GM12878 (cell line): ENCODE data around the gene RARG. TPM values are rescaled to one million over a fixed set of nuclear protein-coding genes. Genes with fewer than 3 reads are reported as not detected.

Experiments used
- ATAC-seq: fragments of 200-7000 bp; cut with Tn5 transposase; 3 replicates; pipeline ENCODE4 v1.9.1; 2020; ENCODE audit warnings: mild to moderate bottlenecking, moderate library complexity
- BruUV-seq: library from RNA; stranded (reverse); fragments of 400-500 nt; replicated peaks from 2 replicates; lab custom pipeline; 2021; lab: Mats Ljungman, UMichigan
- CTCF ChIA-PET: fragments of 300-600 bp; sonication (Branson Sonifier 250); formaldehyde crosslinking; extraction: SDS; loops from one replicate; lab custom pipeline; 2021; ENCODE audit warnings: inconsistent platforms; lab: Yijun Ruan, JAX
- POLR2A ChIA-PET: fragments of 350-600 bp; formaldehyde crosslinking; extraction: SDS; loops from one replicate; lab custom pipeline; 2021; ENCODE audit warnings: inconsistent platforms; lab: Charles Lee
- RAD21 ChIA-PET: fragments of 300-600 bp; sonication (Branson Sonifier 250); formaldehyde crosslinking; loops from one replicate; lab custom pipeline; 2023; ENCODE audit warnings: antibody characterized with exemption; ENCODE audit not compliant: unreplicated experiment; lab: Charles Lee
- SMC1A ChIA-PET: fragments of 300-600 bp; sonication (Branson Sonifier 250); formaldehyde crosslinking; loops from one replicate; lab custom pipeline; 2023; ENCODE audit not compliant: unreplicated experiment, uncharacterized antibody; lab: Charles Lee
- DNase-seq: peaks from one replicate; pipeline ENCODE4 v3.0.0-alpha.2; 2011; ENCODE audit warnings: low read depth, low spot score
- FAIRE-seq: peaks from 3 replicates; lab custom pipeline; 2011; peaks lifted over from hg19 to GRCh38; lab: Jason Lieb, UNC
- H2AFZ ChIP-seq: 2 replicates; pipeline ENCODE4 v1.6.0; 2011; ENCODE audit warnings: low read depth, low read length, control low read depth; ENCODE audit not compliant: control insufficient read depth
- H3K27ac ChIP-seq: 2 replicates; pipeline ENCODE4 v1.5.1; 2011; ENCODE audit warnings: control low read depth; ENCODE audit not compliant: control insufficient read depth, insufficient read depth
- H3K27me3 ChIP-seq, 2 experiments: replicated peaks in 1 of 2; 2 replicates each; pipeline versions ENCODE4 v1.6.0 to v1.6.1; 2011; ENCODE audit warnings: low read length in 1 of 2; ENCODE audit not compliant: control insufficient read depth in 2 of 2, insufficient read depth in 2 of 2
- H3K36me3 ChIP-seq, 2 experiments: 2 replicates each; pipeline ENCODE4 v1.5.1; 2011; ENCODE audit warnings: low read length in 1 of 2; ENCODE audit not compliant: control insufficient read depth in 2 of 2, insufficient read depth in 2 of 2
- H3K4me1 ChIP-seq: 2 replicates; pipeline ENCODE4 v1.6.1; 2011; ENCODE audit warnings: mild to moderate bottlenecking, low read length, moderate library complexity, mixed read lengths; ENCODE audit not compliant: control insufficient read depth, insufficient read depth
- H3K4me2 ChIP-seq: 2 replicates; pipeline ENCODE4 v1.6.0; 2011; ENCODE audit warnings: control low read depth; ENCODE audit not compliant: control insufficient read depth, insufficient read depth
- H3K4me3 ChIP-seq: fragments of 200-600 bp; sonication (generic); 2 replicates; pipeline ENCODE4 v1.5.1; 2016
- H3K79me2 ChIP-seq: 2 replicates; pipeline ENCODE4 v1.6.0; 2011; ENCODE audit warnings: low read length; ENCODE audit not compliant: control insufficient read depth, insufficient read depth
- H3K9ac ChIP-seq: 2 replicates; pipeline ENCODE4 v1.8.0; 2011; ENCODE audit warnings: low read length, control low read depth, mixed read lengths; ENCODE audit not compliant: control insufficient read depth, insufficient read depth
- H3K9me3 ChIP-seq: replicated peaks from 3 replicates; pipeline ENCODE4 v1.5.1; 2011; ENCODE audit warnings: mild to moderate bottlenecking, low read length; ENCODE audit not compliant: control insufficient read depth, insufficient read depth
- H4K20me1 ChIP-seq: 2 replicates; pipeline ENCODE4 v1.6.0; 2011; ENCODE audit not compliant: control insufficient read depth, insufficient read depth
- CEBPB ChIP-seq, 2 experiments: fragments of 150-350 bp in 1 of 2; IDR thresholded peaks; 2 replicates each; pipeline ENCODE4 v1.6.1; 2012 to 2014; ENCODE audit warnings: low read depth in 2 of 2, low read length in 2 of 2, borderline replicate concordance in 1 of 2, inconsistent platforms in 1 of 2
- GABPA ChIP-seq: IDR thresholded peaks from 2 replicates; pipeline ENCODE4 v1.6.1; 2014; ENCODE audit warnings: antibody characterized with exemption, low read depth, mild to moderate bottlenecking, inconsistent platforms
- LARP7 ChIP-seq: fragments of 450-650 bp; IDR thresholded peaks from 2 replicates; pipeline ENCODE4 v1.6.1; 2017; ENCODE audit warnings: mild to moderate bottlenecking
- MLLT1 ChIP-seq: fragments of 450-650 bp; IDR thresholded peaks from 2 replicates; pipeline ENCODE4 v1.6.1; 2016; ENCODE audit warnings: mild to moderate bottlenecking
- MXI1 ChIP-seq: fragments of 150-350 bp; IDR thresholded peaks from 2 replicates; pipeline ENCODE4 v1.6.1; 2011; ENCODE audit warnings: low read depth, mild to moderate bottlenecking, inconsistent platforms, low read length, improper control_type of control experiment
- NR2F1 ChIP-seq: fragments of 450-650 bp; conservative IDR thresholded peaks from 2 replicates; pipeline ENCODE4 v1.6.1; 2017; ENCODE audit warnings: mild to moderate bottlenecking
- SP1 ChIP-seq: IDR thresholded peaks from one replicate; pipeline ENCODE4 v1.6.1; 2011; ENCODE audit warnings: low read depth, low read length
- SRF ChIP-seq, 2 experiments: IDR thresholded peaks; 2 replicates each; pipeline ENCODE4 v1.6.1; 2011; ENCODE audit warnings: low read depth in 2 of 2, low read length in 2 of 2, mild to moderate bottlenecking in 1 of 2, moderate library complexity in 1 of 2
- YBX1 ChIP-seq: fragments of 450-650 bp; IDR thresholded peaks from 2 replicates; pipeline ENCODE4 v1.6.1; 2016; ENCODE audit warnings: antibody characterized with exemption
- ZBED1 ChIP-seq: IDR thresholded peaks from 2 replicates; pipeline ENCODE4 v1.6.1; 2016; ENCODE audit warnings: borderline replicate concordance
- ZNF24 ChIP-seq: fragments of 450-650 bp; IDR thresholded peaks from 2 replicates; pipeline ENCODE4 v1.6.1; 2017; ENCODE audit warnings: antibody characterized with exemption, mild to moderate bottlenecking
- ZNF384 ChIP-seq: IDR thresholded peaks from 2 replicates; pipeline ENCODE4 v1.6.1; 2012; ENCODE audit warnings: low read depth, mild to moderate bottlenecking, low read length, improper control_type of control experiment, borderline replicate concordance
- ZNF592 ChIP-seq: fragments of 450-650 bp; IDR thresholded peaks from 2 replicates; pipeline ENCODE4 v1.6.1; 2017; ENCODE audit warnings: mild to moderate bottlenecking, moderate library complexity
- WGBS: methylation state at CpG from one replicate; pipeline ENCODE4 v1.1.6; 2016; ENCODE audit warnings: low lambda C conversion rate; ENCODE audit not compliant: insufficient replicate concordance, insufficient coverage; ENCODE audit errors: missing lambda C conversion rate; 5-methylcytosine and 5-hydroxymethylcytosine counted together
- in situ Hi-C: fragments of 300-500 bp; cut with MboI; formaldehyde crosslinking; loops from 9 replicates; pipeline ENCODE4 v1.14.3; 2018; ENCODE audit warnings: mixed read lengths
- intact Hi-C: fragments of 100-400 bp; cut with micrococcal nuclease; formaldehyde crosslinking; loops from one replicate; pipeline ENCODE4 v1.14.2; 2022; ENCODE audit not compliant: unreplicated experiment
- polyA plus RNA-seq, 11 experiments: library from polyadenylated mRNA; depleted of rRNA in 4 of 11; unstranded in 6 of 11; stranded (reverse) in 5 of 11; fragments of >200 nt; fragmentation: Nextera tagmentation in 4 of 11; fragmentation: Illumina TruSeq in 1 of 11; extraction: Ambion mirVana in 4 of 11; extraction: Trizol in 1 of 11; gene quantifications; 1 replicate in 1 of 11; 2 replicates in 10 of 11; pipeline versions ENCODE4 v1.2.1 to v1.2.3, GENCODE V29; 2011 to 2016; ENCODE audit warnings: inconsistent platforms in 2 of 11, missing spikeins in 2 of 11, low read depth in 1 of 11
- total RNA-seq, 4 experiments: library from RNA; depleted of rRNA in 3 of 4; stranded (reverse); fragments of >200 nt in 3 of 4; fragmentation: Illumina TruSeq in 1 of 4; extraction: Trizol in 1 of 4; gene quantifications; 2 replicates each; pipeline versions ENCODE4 v1.2.1 to v1.2.3, GENCODE V29; 2013 to 2021

RARG gene
- total and polyA plus RNA-seq, 10 of the 15 experiments (the other 5 are each of a cell fraction or from before 2014, with no cell fraction given) = 0.27 to 8.1 (median 4.1) TPM

- Histone ChIP-seq H3K79me2 (no peaks in the 10 kb centered on the region), H3K4me3 (no peak overlapping the region), H2AFZ (no peak overlapping the region), H3K4me1 (no peaks in the 10 kb centered on the region; the same call in 1 of the 2 replicates), H3K9me3 (no peaks in the 10 kb centered on the region), H3K4me2 (no peak overlapping the region), H3K36me3 (no peaks in the 10 kb centered on the region), H3K9ac (no peak overlapping the region), H3K27ac (no peak overlapping the region), H3K27me3 (no peaks in the 10 kb centered on the region), H4K20me1 (no peaks in the 10 kb centered on the region)
- FAIRE-seq = no peak
- ChIA-PET CTCF (interaction anchor here (0.9 to 8.3 kb wide), 16 partner anchors 12 to 184 kb away, joined by 3 to 188 read pairs (median 39); partner anchors contain the start of genes AAAS, CSAD, ESPL1 and ITGB7), RAD21 (interaction anchor here (0.7 to 4.8 kb wide), 19 partner anchors 11 to 160 kb away, joined by 3 to 58 read pairs (median 16); partner anchors contain the start of genes AAAS, CSAD, ESPL1 and ITGB7), POLR2A (interaction anchor here (0.5 to 3.4 kb wide), 4 partner anchors 18 to 106 kb away, joined by 3 to 26 read pairs (median 5); partner anchors contain the start of genes CSAD and ZNF740), SMC1A (interaction anchor here (0.6 to 5.5 kb wide), 19 partner anchors 15 to 217 kb away, joined by 3 to 62 read pairs (median 11); partner anchors contain the start of genes AAAS, CSAD, ESPL1 and MYG1)
- in situ Hi-C loops = loop anchor here (5.0 kb wide), 1 partner anchor 126 kb away; no protein-coding TSS in a partner anchor
- DNase-seq = no peak
- TF ChIP-seq ZNF592 = no peak
- no peak for TF ChIP-seq ZNF384
- no peak for TF ChIP-seq LARP7
- no peak for TF ChIP-seq CEBPB (IDR thresholded peaks at IDR 0.05; ENCODE audit: borderline replicate concordance in 1 of 2, low read depth in 2 of 2, low read length in 2 of 2)
- TF ChIP-seq NR2F1 = no peak
- TF ChIP-seq ZBED1 = no peak
- no peak for TF ChIP-seq YBX1
- no peak for TF ChIP-seq MLLT1
- no peak for TF ChIP-seq SP1
- TF ChIP-seq ZNF24 = no peak
- TF ChIP-seq MXI1 = no peak
- TF ChIP-seq SRF (IDR thresholded peaks at IDR 0.05; ENCODE audit: low read depth in 2 of 2, low read length in 2 of 2) = no peak
- no peak for TF ChIP-seq GABPA
- no peak for ATAC-seq
- intact Hi-C loops = no loop called here
- BruUV-seq = no TSS peak
- 92% methylated on average over 8 of the region's 8 CpGs for WGBS
Observed at GRCh38 chr12:53161119-53161911, 70.7 kb downstream of the RARG start.
